AG04449 (cell line): ENCODE results near the gene CNPY3.

ENCODE experiments used
- CTCF ChIA-PET: fragments of 350-600 bp; formaldehyde crosslinking; extraction: SDS; loops from one replicate; lab custom pipeline; 2021; ENCODE audit warnings: antibody characterized with exemption; lab: Yijun Ruan, JAX
- POLR2A ChIA-PET: fragments of 400-600, 350-600 bp; formaldehyde crosslinking; extraction: SDS; loops from one replicate; lab custom pipeline; 2020; ENCODE audit warnings: antibody characterized with exemption, inconsistent platforms; lab: Yijun Ruan, JAX
- DNase-seq: peaks from one replicate; pipeline ENCODE4 v3.0.0-alpha.2; 2010; ENCODE audit warnings: low read depth, low spot score
- H3K4me3 ChIP-seq: 2 replicates; pipeline ENCODE4 v1.5.1; 2011; ENCODE audit warnings: low read depth, mild to moderate bottlenecking, control low read depth, low read length
- CTCF ChIP-seq: IDR thresholded peaks from one replicate; pipeline ENCODE4 v1.5.1; 2011; ENCODE audit warnings: mild to moderate bottlenecking, moderate library complexity, low read length, control low read depth, inconsistent platforms; ENCODE audit not compliant: insufficient read depth; ENCODE audit errors: missing control alignments

CNPY3 gene

DNA sequence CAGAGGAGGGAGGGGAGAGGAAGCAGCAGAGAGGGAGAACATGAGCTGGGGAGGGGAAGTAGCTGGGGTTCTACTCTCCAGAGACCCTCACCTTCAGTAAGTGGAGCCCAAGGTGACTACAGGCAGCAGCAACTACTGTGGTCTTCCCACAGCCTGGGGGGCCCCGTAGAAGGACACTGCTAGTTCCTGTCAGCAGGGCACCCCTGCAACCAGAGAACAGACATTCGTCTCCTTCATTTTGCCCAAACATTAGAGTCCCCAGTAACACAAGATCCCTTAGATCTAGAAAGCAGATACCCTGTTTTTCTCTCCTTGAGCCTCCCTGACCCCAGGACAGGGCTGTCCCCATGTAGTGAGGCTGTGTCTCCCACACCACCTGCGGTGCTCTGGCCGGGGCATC, 39.5 kb downstream of the CNPY3 start:
- DNase-seq, result no peak
- ChIA-PET CTCF (no interaction called here), POLR2A (no interaction called here)
- no peak for TF ChIP-seq CTCF
- no peak overlapping the region for H3K4me3 ChIP-seq

DNA sequence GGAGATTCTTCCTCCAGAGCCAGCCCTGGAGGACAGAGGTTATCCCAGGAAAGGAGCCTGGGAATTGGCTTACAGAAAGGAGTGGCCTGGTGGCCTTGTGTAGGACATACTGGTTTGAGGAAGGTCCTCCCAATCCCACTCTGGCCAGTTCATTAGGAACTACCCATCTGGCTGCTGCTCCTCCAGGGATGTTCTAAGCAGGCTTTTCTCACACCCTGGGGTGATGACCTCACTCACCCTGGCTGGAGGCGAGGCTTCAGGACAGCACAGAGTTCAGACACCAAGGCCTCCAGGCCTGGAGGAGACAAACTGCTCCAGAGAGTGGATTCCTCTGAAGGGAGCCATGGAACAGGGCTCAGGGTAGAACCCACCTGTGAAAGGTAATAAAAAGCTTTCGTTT, 40.2 kb downstream of the CNPY3 start:
- H3K4me3 ChIP-seq, result no peak overlapping the region
- ChIA-PET POLR2A (no interaction called here), CTCF (interaction anchor here (1.1 kb wide), 1 partner anchor 27 kb away, joined by 3 read pairs; no protein-coding TSS in a partner anchor)
- DNase-seq, result no peak
- TF ChIP-seq CTCF, result no peak

- CTCF ChIA-PET, result interaction anchor here (1.1 kb wide), 1 partner anchor 27 kb away, joined by 3 read pairs; no protein-coding TSS in a partner anchor
- TF ChIP-seq CTCF, result no peak
- POLR2A ChIA-PET, result interaction anchor here (1.2 to 1.3 kb wide), 2 partner anchors 9 to 89 kb away, joined by 3 to 6 read pairs; partner anchors contain the start of genes KLC4, MRPL2 and PEX6
- no peak overlapping the region for H3K4me3 ChIP-seq
- no peak for DNase-seq
Observed at GRCh38 chr6:42969934-42970333, 40.7 kb downstream of the CNPY3 start.

DNA sequence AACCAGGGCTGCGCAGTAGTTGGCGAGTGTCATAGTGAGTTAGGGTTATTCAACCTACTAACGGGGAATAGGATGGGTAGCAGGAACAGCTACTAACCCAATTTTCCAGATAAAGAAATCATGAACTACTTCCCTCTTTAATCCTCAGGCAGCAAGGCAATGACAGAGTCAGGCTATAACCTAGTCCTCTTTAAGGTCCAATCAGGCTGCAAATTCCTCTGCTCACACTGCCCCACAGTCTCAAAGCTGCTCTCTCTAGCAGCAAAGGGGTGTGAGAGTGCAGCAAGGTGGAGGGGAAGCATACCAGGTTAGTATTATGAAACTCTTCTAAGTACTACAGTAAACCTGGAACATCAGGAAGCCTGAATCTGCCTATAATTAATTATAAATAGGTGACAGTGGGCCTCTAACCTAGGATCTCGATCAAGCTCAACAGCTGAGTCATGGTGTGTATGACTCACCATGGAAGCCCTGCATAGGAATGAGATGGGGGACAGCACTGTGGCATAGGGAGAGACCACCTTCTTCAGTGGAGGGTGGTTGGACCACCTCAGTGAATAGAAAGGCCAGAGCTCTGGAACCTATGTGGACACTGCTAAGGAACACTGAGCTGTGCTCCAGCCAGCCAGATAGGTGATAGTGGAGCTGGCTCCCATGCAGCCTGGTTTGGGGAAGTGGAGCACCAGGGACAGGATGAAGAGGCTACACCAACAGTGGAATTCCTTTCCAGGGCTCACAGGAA, 41.8 kb downstream of the CNPY3 start:
- ChIA-PET POLR2A (interaction anchor here (0.5 to 1.5 kb wide), 6 partner anchors 8 to 88 kb away, joined by 3 to 6 read pairs (median 4); partner anchors contain the start of genes KLC4, KLHDC3, MEA1 and MRPL2), CTCF (interaction anchor here (1.0 to 1.2 kb wide), 2 partner anchors 8 to 10 kb away, joined by 3 read pairs; partner anchors contain the start of gene PEX6)
- no peak for TF ChIP-seq CTCF
- no peak for DNase-seq
- H3K4me3 ChIP-seq, result no peak overlapping the region

DNA sequence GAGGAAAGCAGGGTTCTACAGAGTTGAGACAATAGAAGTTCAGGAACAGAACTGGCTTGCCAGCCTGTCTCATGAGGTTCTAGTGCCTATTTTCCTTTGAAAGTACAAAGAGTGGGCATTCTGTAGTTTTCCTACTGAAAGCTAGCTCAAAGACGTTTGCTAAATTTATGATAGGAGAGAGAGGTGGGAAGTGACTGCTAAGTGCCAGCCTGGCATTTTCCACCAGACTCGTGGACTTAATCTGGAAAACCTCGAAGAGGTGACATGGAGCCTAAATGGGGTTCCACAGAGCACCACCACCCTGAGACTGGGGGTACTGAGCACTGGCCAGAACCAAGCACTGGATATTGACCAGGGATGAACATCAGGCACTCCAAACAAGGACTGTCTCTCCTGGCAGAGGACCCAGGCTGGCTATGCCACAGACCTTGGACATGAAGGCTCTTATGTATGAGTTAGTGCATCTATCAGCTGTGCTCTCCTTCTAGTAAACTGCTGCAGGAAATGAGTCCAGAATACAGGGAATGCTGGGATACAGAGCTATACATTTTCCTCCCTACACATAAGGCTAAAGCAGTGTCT, 42.6 kb downstream of the CNPY3 start:
- DNase-seq, result no peak
- CTCF ChIA-PET, result interaction anchor here (1.0 to 1.2 kb wide), 2 partner anchors 7 to 10 kb away, joined by 3 read pairs; partner anchors contain the start of gene PEX6
- no peak for TF ChIP-seq CTCF
- POLR2A ChIA-PET, result interaction anchor here (0.5 to 1.5 kb wide), 4 partner anchors 12 to 80 kb away, joined by 3 to 4 read pairs (median 4); partner anchors contain the start of genes KLHDC3, MEA1 and PPP2R5D
- H3K4me3 ChIP-seq, result no peak overlapping the region

DNA sequence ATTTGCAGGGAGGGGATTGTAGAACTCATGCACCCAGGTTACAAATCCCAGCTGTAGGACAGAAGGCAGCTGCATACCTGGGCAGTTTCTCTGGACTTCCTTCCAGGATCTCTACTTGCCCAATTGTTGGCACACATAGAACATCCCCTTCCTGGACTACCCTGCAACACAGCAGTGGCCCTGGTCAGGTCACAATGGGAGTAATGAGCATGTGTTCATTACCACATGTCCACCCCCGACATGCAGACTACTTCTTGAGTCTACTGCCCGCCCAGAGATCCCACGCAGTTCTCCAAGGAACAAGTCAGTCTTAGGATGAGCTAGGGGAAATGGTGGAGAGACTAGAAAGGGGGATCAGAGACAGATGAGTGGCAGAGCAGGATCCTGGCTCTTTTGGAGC, 44.6 kb downstream of the CNPY3 start:
- POLR2A ChIA-PET, result interaction anchor here (1.8 kb wide), 1 partner anchor 10 kb away, joined by 7 read pairs; the partner anchor contains the start of gene PPP2R5D
- TF ChIP-seq CTCF, result no peak
- no peak overlapping the region for H3K4me3 ChIP-seq
- DNase-seq, result no peak
- CTCF ChIA-PET, result no interaction called here
